ENCODE measurements around the gene FCGR3A.
"Not testable (repeated sequence)": the region's sequence is repeated elsewhere in the genome, so short reads cannot be mapped to it uniquely, and the experiment has no call there.

- not testable (repeated sequence) for TF ChIP-seq CTCF (IDR thresholded peaks at IDR 0.05); REST (IDR thresholded peaks at IDR 0.05; ENCODE audit: low read depth, low read length); POLR2AphosphoS5 (IDR thresholded peaks at IDR 0.05; ENCODE audit: low read depth, low read length); EZH2phosphoT487 (IDR thresholded peaks at IDR 0.05; ENCODE audit: borderline replicate concordance, low read depth); RAD21 (IDR thresholded peaks at IDR 0.05; ENCODE audit: low read length); TAF1 (IDR thresholded peaks at IDR 0.05; ENCODE audit: borderline replicate concordance, low read depth, low read length); JUND (IDR thresholded peaks at IDR 0.05); FOXM1 (IDR thresholded peaks at IDR 0.05; ENCODE audit: low read depth); EP300 (IDR thresholded peaks at IDR 0.05; ENCODE audit: borderline replicate concordance in 1 of 2, low read depth in 1 of 2, low read length in 1 of 2); SMC3 (IDR thresholded peaks at IDR 0.05; ENCODE audit: low read depth, low read length); NRF1 (IDR thresholded peaks at IDR 0.05; ENCODE audit: low read depth, low read length); YY1 (IDR thresholded peaks at IDR 0.05; ENCODE audit: low read depth)
Measured at GRCh38 chr1:161513953-161514352, 35.7 kb downstream of the FCGR3A start.

Measured in SK-N-SH (cell line).